Hepatocyte (in vitro differentiated cells): ENCODE data around the gene CSNK1D.

Experiments
- CTCF ChIP-seq: fragments of 200-600 bp; sonication (generic); IDR thresholded peaks from 2 replicates; pipeline ENCODE4 v1.5.1; 2016; ENCODE audit warnings: antibody characterized with exemption, mild to moderate bottlenecking; ENCODE audit not compliant: poor library complexity
- EZH2 ChIP-seq: fragments of 200-600 bp; sonication (generic); IDR thresholded peaks from 2 replicates; pipeline ENCODE4 v1.6.1; 2016; ENCODE audit warnings: antibody characterized with exemption, mild to moderate bottlenecking, borderline replicate concordance
- EZH2phosphoT487 ChIP-seq: fragments of 200-600 bp; sonication (generic); IDR thresholded peaks from one replicate; pipeline ENCODE4 v1.6.1; 2018; ENCODE audit warnings: antibody characterized with exemption, mild to moderate bottlenecking, low read depth, moderate library complexity; ENCODE audit not compliant: unreplicated experiment, severe bottlenecking

DNA sequence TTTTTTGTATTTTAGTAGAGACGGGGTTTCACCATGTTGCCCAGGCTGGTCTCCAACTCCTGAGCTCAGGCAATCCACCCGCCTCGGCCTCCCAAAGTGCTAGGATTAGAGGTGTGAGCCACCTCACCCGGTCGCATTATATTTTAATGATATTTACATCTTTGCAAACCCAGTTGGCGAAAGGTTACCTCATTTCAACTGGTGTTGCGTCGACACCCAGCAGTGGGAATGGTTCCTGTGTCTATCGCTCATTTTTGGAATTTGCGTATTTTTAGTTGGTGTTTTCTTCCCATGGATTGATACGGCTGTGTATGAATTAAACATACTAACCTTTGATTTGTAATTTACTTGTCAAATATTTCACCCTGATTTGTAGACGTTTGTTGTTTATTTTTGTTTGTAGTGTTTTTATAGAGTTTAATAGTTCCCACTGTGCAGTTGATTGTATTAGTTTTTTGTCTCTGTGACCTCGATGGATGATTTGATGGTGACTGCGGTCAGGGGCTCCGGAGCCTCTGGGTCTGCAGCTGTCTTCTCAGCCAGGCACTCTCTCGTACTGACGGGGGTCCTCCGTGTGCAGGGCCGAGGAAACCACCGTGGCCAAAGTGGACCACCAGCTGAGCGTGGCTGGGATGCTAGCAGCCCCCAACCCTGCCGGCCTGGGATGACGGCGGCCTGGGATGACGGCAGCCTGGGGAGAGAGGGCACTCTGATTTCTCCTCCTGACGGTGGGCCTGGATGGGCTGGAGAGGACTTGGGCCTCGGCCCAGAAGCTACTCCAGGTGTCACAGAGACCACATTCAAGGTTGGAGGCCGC, 39.9 kb upstream of the CSNK1D start:
- TF ChIP-seq CTCF, result no peak
- no peak for TF ChIP-seq EZH2
- no peak for TF ChIP-seq EZH2phosphoT487
